Dedifferentiated amniotic fluid mesenchymal stem cell (primary cell): ENCODE results near the gene TMC1.

Experiments used
- DNase-seq: peaks from one replicate; pipeline ENCODE4 v3.0.0-alpha.2; 2016; ENCODE audit errors: extremely low spot score

Gene TMC1

DNA sequence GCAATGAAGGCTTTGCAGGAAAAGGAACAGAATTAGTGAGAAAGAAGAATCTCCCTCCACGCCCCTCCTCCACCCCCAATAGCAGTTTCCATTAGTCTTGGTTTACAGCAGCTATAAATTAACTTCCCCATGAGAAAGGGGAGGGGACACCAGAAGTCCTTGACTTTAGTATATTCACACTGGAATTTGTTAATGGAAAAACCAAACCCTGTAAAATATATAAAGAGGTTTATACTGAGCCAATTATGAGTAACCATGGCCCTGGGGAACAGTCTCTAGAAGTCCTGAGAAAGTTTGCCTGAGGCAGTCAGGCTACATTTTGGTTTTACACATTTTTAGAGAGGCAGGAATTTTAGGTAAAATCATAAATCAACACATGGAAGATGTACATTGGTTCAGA lies 342.9 kb downstream of the TMC1 start:
- no peak for DNase-seq

DNA sequence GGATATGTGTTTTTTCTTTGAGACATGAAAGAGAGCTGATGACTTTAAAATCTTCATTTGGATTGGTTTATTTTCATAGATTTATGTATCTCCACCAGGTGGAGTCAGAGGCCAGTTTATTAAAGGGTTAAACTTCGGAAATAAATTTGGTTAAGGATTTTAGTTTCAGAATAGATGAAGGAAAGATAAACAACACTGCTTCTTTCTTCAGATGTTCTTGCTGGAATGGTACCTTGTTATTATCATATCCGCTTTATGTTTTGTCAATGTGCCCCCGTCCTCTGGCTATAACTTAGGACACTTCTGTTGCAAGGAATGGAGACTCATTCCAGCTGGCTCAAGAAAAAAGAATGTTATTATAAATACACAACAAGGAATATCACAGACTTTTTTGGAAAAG lies 350.3 kb downstream of the TMC1 start:
- DNase-seq = peak; percentile 31

DNA sequence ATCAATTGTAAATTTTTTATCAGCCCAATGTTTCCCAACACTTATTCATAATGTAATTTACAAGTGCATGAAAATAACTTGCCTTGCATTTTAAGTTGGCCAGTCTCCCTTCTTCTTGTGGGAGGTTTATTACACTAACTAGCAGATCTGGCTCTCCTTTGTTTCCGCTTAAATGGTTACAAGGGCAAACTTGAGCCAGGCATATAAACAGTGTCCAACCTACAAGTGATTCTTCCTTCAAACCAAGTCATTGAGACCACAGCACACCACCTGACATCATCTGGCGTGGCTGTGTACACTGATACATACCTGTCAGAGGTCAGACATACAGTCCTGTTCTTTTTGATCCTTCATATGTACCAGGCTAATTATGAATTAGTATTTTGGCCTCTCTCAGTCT lies 351.3 kb downstream of the TMC1 start:
- DNase-seq = no peak

DNA sequence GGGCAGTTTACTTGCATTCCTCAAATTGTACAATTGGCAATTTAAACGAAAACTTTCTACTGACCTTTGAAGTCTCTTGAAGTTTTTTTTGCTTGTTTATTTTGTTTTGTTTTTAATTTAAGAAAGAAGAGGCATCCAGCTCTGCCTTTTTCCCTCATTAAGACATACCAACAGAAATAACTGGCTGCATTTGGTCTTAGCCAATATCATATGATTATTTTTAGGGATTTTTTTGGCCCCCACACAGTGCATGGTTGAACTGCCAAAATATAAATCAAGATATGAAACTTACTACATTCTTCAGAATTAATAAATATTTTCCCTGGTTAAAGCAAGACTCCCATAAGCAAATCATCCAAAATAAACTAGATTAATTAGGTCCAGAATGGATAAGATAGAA lies 352.0 kb downstream of the TMC1 start:
- DNase-seq = no peak

DNA sequence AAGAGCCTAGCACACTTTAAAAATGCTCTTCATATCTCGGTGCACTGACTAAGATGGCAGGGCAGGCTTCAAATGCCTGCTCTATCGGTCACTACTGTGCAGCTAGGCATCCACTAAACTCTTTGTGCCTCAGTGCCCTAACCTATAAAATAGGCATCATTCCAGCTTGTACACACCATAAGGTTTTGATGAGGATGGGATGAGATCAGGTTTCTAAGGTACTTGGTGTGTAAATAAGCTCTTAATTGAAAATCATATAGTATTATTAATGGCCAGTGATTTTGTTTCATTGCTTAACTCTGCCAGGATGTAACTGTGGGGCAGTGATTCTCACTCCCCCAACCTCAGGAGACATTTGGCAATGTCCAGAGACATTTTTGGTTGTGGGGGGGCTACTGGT lies 352.9 kb downstream of the TMC1 start:
- no peak for DNase-seq

DNA sequence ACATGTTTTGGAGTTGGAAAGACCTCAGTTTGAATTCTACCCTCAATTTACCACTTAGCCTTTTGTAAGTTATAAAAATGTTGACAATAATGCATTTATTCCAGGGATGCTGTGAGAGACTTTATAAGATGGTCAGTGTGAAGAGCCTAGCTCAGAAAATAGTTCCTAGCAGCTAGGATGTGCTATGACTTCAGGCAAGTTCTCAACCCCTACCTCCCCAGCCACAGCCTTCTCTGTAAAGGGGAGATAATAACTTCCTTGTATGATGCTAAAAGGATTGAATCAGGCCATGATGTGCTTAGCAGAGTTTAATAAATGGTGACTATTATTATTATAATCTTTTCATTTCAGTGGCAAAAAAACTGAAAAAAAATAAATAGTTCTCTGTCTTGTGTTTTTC lies 353.8 kb downstream of the TMC1 start:
- DNase-seq = no peak

DNA sequence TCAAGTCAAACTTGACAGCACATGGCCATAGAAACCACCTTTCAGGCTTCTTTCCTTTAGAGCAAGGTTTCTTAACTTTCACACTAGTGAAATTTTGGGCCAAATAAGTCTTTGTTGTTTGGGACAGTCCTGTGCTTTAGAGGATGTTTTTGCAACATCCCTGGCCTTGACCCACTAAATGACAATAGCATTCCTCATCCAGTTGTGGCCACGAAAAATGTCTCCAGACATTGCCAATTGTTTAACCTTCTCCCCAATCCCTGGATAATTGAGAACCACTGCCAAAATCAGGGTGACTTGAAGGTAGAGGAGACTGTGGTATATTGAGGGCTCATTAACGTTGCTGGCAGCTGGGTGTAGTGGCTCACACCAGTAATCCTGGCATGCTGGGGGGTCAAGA lies 359.4 kb downstream of the TMC1 start:
- DNase-seq = no peak

DNA sequence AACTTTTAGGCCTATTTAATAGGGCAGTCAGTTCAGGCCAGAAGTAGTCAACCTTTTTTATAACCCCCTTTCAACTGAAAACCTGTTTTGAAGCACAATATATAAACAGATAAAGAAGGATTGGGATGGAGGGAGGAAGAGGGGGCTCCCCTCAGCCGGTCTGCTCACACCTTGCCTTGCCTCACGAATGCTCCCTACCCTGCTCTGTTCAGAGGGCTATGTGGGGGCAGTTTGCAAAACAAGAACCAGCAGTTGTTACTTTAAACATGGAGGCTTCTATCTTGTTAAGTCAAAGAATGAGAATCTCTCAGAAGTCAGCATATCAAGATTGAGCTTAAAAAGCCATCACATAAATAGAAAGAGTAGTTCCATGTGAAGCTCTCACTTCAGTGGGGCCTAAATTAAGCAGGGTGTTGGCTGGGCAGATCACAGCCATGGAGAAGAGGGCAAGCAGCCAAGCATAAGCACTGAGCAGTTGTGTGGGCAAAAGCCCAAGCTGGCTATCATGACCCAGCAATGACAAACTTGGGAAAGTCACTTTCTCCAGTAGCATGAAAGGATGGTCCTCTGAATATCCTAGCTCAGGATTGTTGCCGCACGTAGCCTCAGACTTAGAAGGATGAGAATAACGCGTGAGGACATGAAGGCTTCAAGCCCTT lies 360.8 kb downstream of the TMC1 start:
- DNase-seq = no peak

DNA sequence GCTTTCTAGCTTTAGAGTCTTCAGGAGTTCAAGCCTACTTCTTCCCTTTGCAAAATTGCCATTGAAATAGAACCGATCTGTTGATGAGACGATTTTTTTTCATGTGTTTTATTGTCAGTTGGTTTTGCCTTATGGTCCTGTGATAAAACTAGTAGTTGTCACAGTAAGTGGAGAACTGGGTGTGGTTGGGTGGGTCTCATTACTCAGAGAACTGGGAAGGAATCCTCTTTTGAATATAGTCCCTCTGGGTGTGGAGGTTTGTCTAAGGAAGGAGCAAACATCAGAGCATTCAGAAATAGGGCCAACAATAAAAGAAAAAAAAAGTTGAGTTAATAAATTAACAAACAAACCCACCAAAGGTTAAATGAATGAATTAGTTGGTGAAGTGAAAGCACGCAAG lies 362.5 kb downstream of the TMC1 start:
- no peak for DNase-seq

DNA sequence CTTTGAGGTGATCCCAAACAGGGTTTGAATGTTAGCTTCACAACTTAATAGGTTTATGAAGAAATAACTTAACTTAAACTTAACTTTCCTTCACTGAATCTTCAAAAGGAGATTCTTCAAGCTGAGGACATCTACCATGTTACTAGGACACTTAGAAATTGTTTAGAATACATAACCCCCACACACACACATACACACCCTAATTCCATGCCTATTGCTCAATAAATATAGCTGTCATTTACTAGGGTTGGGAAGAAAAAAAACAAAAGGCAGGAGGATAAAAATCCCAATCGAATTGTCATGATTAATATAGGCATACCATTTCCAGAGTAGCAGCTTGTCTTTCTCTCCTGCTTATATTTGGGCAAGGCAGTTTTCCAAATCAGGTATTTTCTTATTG lies 363.1 kb downstream of the TMC1 start:
- no peak for DNase-seq
